A673 (cell line): ENCODE results near the gene CRYGN. TPM values are rescaled to one million over a fixed set of nuclear protein-coding genes. Genes with fewer than 3 reads are reported as not detected.

Source experiments
- BruUV-seq: library from RNA; stranded (reverse); fragments of 400-500 nt; replicated peaks from 2 replicates; lab custom pipeline; 2021; lab: Mats Ljungman, UMichigan
- CTCF ChIA-PET: fragments of 300-600 bp; sonication (Branson Sonifier 250); formaldehyde crosslinking; loops from one replicate; lab custom pipeline; 2022; ENCODE audit warnings: antibody characterized with exemption; lab: Charles Lee
- POLR2A ChIA-PET: fragments of 300-600 bp; sonication (Branson Sonifier 250); formaldehyde crosslinking; loops from one replicate; lab custom pipeline; 2022; ENCODE audit warnings: antibody characterized with exemption; ENCODE audit not compliant: low non-redundant PET; lab: Charles Lee
- DNase-seq: peaks from one replicate; pipeline ENCODE4 v3.0.0-alpha.2; 2015; ENCODE audit warnings: low spot score
- H3K27ac ChIP-seq: fragments of 200-600 bp; sonication (generic); 2 replicates; pipeline ENCODE4 v1.5.1; 2016; ENCODE audit warnings: mixed run types, low read depth, mild to moderate bottlenecking, mixed read lengths, antibody characterized with exemption, low read length; ENCODE audit not compliant: poor library complexity, severe bottlenecking
- H3K27me3 ChIP-seq: fragments of 200-600 bp; sonication (generic); replicated peaks from 2 replicates; pipeline ENCODE4 v1.6.1; 2017; ENCODE audit warnings: mixed run types, low read depth, mild to moderate bottlenecking, mixed read lengths, antibody characterized with exemption, low read length; ENCODE audit not compliant: insufficient read depth, poor library complexity
- H3K36me3 ChIP-seq: fragments of 200-600 bp; sonication (generic); 2 replicates; pipeline ENCODE4 v1.6.1; 2016; ENCODE audit warnings: mixed run types, mild to moderate bottlenecking, mixed read lengths, antibody characterized with exemption, low read length; ENCODE audit not compliant: insufficient read depth, poor library complexity, severe bottlenecking
- H3K4me1 ChIP-seq: fragments of 200-600 bp; sonication (generic); 2 replicates; pipeline ENCODE4 v1.6.1; 2017; ENCODE audit warnings: mixed run types, mild to moderate bottlenecking, mixed read lengths, antibody characterized with exemption, low read length; ENCODE audit not compliant: insufficient read depth, poor library complexity, severe bottlenecking
- H3K4me3 ChIP-seq: fragments of 200-600 bp; sonication (generic); 2 replicates; pipeline ENCODE4 v1.5.1; 2016; ENCODE audit warnings: low read depth, mixed run types, mild to moderate bottlenecking, mixed read lengths, low read length; ENCODE audit not compliant: poor library complexity, severe bottlenecking
- H3K9me3 ChIP-seq: fragments of 200-600 bp; sonication (generic); 2 replicates; pipeline ENCODE4 v1.6.1; 2016; ENCODE audit warnings: mixed run types, low read depth, mild to moderate bottlenecking, mixed read lengths, antibody characterized with exemption, low read length; ENCODE audit not compliant: poor library complexity, severe bottlenecking
- CTCF ChIP-seq: fragments of 300-800, 200-600 bp; sonication (generic); conservative IDR thresholded peaks from 2 replicates; pipeline ENCODE4 v1.5.1; 2017; ENCODE audit warnings: low read depth, mild to moderate bottlenecking, antibody characterized with exemption, low read length, moderate library complexity, mixed read lengths
- EZH2 ChIP-seq: fragments of 200-600 bp; sonication (generic); IDR thresholded peaks from 2 replicates; pipeline ENCODE4 v1.6.1; 2017; ENCODE audit warnings: borderline replicate concordance, low read depth, mild to moderate bottlenecking, mixed read lengths, antibody characterized with exemption, low read length; ENCODE audit not compliant: poor library complexity, severe bottlenecking
- intact Hi-C: fragments of 100-400 bp; cut with micrococcal nuclease; formaldehyde crosslinking; loops from one replicate; pipeline ENCODE4 v1.10.0; 2022; ENCODE audit not compliant: unreplicated experiment
- total RNA-seq: library from RNA; stranded (reverse); gene quantifications from 2 replicates; pipeline ENCODE4 v1.2.3, GENCODE V29; 2021

The CRYGN gene
- total RNA-seq, 1 experiment from 2014 or later = 0.13 TPM

GRCh38 chr7:151430391-151431205 is 9.3 kb downstream of the CRYGN start:
- Histone ChIP-seq H3K27ac (no peak overlapping the region), H3K4me1 (peaks cover 31% of the 10 kb centered on the region), H3K4me3 (no peak overlapping the region), H3K36me3 (no peaks in the 10 kb centered on the region), H3K9me3 (no peaks in the 10 kb centered on the region), H3K27me3 (no peaks in the 10 kb centered on the region)
- ChIA-PET POLR2A (no interaction called here), CTCF (no interaction called here)
- TF ChIP-seq CTCF = no peak
- no peak for TF ChIP-seq EZH2
- BruUV-seq = no TSS peak
- intact Hi-C loops = no loop called here
- DNase-seq = no peak

GRCh38 chr7:151429560-151430331 is 10.2 kb downstream of the CRYGN start:
- ChIA-PET CTCF (no interaction called here), POLR2A (no interaction called here)
- TF ChIP-seq EZH2 (no peak), CTCF (no peak)
- peaks cover 31% of the 10 kb centered on the region for H3K4me1 ChIP-seq
- no peaks in the 10 kb centered on the region for H3K36me3 ChIP-seq
- H3K4me3 ChIP-seq = no peak overlapping the region
- no peaks in the 10 kb centered on the region for H3K27me3 ChIP-seq
- DNase-seq = no peak
- intact Hi-C loops = no loop called here
- no TSS peak for BruUV-seq
- no peaks in the 10 kb centered on the region for H3K9me3 ChIP-seq
- H3K27ac ChIP-seq = no peak overlapping the region

GRCh38 chr7:151429237-151429559 is 10.7 kb downstream of the CRYGN start:
- H3K27ac ChIP-seq = no peak overlapping the region
- peaks cover 31% of the 10 kb centered on the region for H3K4me1 ChIP-seq
- POLR2A ChIA-PET = no interaction called here
- TF ChIP-seq EZH2 = no peak
- no peak for TF ChIP-seq CTCF
- H3K27me3 ChIP-seq = no peaks in the 10 kb centered on the region
- DNase-seq = no peak
- no peaks in the 10 kb centered on the region for H3K9me3 ChIP-seq
- BruUV-seq = no TSS peak
- H3K4me3 ChIP-seq = no peak overlapping the region
- H3K36me3 ChIP-seq = no peaks in the 10 kb centered on the region
- CTCF ChIA-PET = no interaction called here
- intact Hi-C loops = no loop called here
